ENCODE data around the gene S100A4.
"Not testable (repeated sequence)": the region's sequence is repeated elsewhere in the genome, so short reads cannot be mapped to it uniquely, and the experiment has no call there.

Gene S100A4

GRCh38 chr1:153578490-153578889 lies 32.9 kb upstream of the S100A4 start:
- no peaks in the 10 kb centered on the region for H3K79me2 ChIP-seq (ENCODE audit: control insufficient read depth, insufficient read depth, low read length, unreplicated experiment)
- H2AFZ ChIP-seq (ENCODE audit: low read length, unreplicated experiment): no peak overlapping the region
- H3K4me1 ChIP-seq (ENCODE audit: control insufficient read depth, insufficient read depth, low read length, unreplicated experiment): peaks cover 21% of the 10 kb centered on the region
- no peaks in the 10 kb centered on the region for H3K36me3 ChIP-seq (ENCODE audit: insufficient read depth, low read length)
- H3K27me3 ChIP-seq (ENCODE audit: insufficient read depth, low read length): no peaks in the 10 kb centered on the region
- H3K4me3 ChIP-seq (ENCODE audit: low read depth, low read length): no peak overlapping the region
- no peak overlapping the region for H3K27ac ChIP-seq (ENCODE audit: low read depth, low read length)

DNA sequence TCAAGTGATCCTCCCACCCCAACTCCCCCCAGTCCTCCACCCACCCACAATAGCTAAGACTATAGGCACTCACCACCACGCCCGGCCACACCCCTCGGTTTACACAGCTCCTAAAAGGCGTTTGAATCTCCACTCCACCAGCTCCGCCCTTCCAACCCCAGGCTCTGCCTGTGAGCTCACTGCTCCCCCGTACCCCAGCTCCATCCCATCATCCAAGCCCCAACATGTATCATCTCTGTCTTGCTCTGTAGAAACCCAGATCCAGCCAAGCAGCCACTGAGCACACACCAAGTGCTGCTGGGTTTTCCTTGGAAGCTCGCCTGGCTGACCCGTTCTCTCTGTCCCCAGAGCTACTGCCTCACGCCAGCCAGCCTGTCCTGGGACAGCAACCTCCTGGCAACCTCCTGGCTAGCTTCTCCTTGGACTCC lies 32.0 kb upstream of the S100A4 start:
- H2AFZ ChIP-seq (ENCODE audit: low read length, unreplicated experiment): no peak overlapping the region
- no peaks in the 10 kb centered on the region for H3K27me3 ChIP-seq (ENCODE audit: insufficient read depth, low read length)
- H3K36me3 ChIP-seq (ENCODE audit: insufficient read depth, low read length): no peaks in the 10 kb centered on the region
- H3K4me3 ChIP-seq (ENCODE audit: low read depth, low read length): no peak overlapping the region
- no peaks in the 10 kb centered on the region for H3K79me2 ChIP-seq (ENCODE audit: control insufficient read depth, insufficient read depth, low read length, unreplicated experiment)
- H3K27ac ChIP-seq (ENCODE audit: low read depth, low read length): no peak overlapping the region
- H3K4me1 ChIP-seq (ENCODE audit: control insufficient read depth, insufficient read depth, low read length, unreplicated experiment): peaks cover 28% of the 10 kb centered on the region

GRCh38 chr1:153577138-153577537 lies 31.5 kb upstream of the S100A4 start:
- H3K4me1 ChIP-seq (ENCODE audit: control insufficient read depth, insufficient read depth, low read length, unreplicated experiment): peaks cover 31% of the 10 kb centered on the region
- no peak overlapping the region for H3K27ac ChIP-seq (ENCODE audit: low read depth, low read length)
- no peak overlapping the region for H3K4me3 ChIP-seq (ENCODE audit: low read depth, low read length)
- no peaks in the 10 kb centered on the region for H3K79me2 ChIP-seq (ENCODE audit: control insufficient read depth, insufficient read depth, low read length, unreplicated experiment)
- no peak overlapping the region for H2AFZ ChIP-seq (ENCODE audit: low read length, unreplicated experiment)
- H3K27me3 ChIP-seq (ENCODE audit: insufficient read depth, low read length): no peaks in the 10 kb centered on the region
- H3K36me3 ChIP-seq (ENCODE audit: insufficient read depth, low read length): no peaks in the 10 kb centered on the region

DNA sequence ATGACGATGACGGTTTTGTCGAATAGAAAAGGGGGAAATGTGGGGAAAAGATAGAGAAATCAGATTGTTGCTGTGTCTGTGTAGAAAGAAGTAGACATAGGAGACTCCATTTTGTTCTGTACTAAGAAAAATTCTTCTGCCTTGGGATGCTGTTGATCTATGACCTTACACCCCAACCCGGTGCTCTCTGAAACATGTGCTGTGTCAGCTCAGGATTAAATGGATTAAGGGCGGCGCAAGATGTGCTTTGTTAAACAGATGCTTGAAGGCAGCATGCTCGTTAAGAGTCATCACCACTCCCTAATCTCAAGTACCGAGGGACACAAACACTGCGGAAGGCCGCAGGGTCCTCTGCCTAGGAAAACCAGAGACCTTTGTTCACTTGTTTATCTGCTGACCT lies 29.9 kb upstream of the S100A4 start:
- not testable (repeated sequence) for H3K79me2 ChIP-seq (ENCODE audit: control insufficient read depth, insufficient read depth, low read length, unreplicated experiment); H3K27me3 ChIP-seq (ENCODE audit: insufficient read depth, low read length); H3K27ac ChIP-seq (ENCODE audit: low read depth, low read length); H3K36me3 ChIP-seq (ENCODE audit: insufficient read depth, low read length); H2AFZ ChIP-seq (ENCODE audit: low read length, unreplicated experiment); H3K4me3 ChIP-seq (ENCODE audit: low read depth, low read length)
- peaks cover 38% of the 10 kb centered on the region for H3K4me1 ChIP-seq (ENCODE audit: control insufficient read depth, insufficient read depth, low read length, unreplicated experiment)

DNA sequence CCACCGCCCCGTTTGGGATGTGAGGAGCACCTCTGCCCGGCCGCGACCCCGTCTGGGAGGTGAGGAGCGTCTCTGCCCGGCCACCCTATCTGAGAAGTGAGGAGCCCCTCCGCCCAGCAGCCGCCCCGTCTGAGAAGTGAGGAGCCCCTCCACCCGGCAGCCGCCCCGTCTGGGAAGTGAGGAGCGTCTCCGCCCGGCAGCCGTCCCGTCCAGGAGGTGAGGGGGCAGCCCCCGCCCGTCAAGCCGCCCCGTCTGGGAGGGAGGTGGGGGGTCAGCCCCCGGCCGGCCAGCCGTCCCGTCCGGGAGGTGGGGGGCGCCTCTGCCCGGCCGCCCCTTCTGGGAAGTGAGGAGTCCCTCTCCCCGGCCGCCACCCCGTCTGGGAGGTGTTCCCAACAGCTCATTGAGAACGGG lies 29.5 kb upstream of the S100A4 start:
- H3K27me3 ChIP-seq (ENCODE audit: insufficient read depth, low read length); H3K79me2 ChIP-seq (ENCODE audit: control insufficient read depth, insufficient read depth, low read length, unreplicated experiment); H3K36me3 ChIP-seq (ENCODE audit: insufficient read depth, low read length); H3K27ac ChIP-seq (ENCODE audit: low read depth, low read length); H3K4me3 ChIP-seq (ENCODE audit: low read depth, low read length); H2AFZ ChIP-seq (ENCODE audit: low read length, unreplicated experiment): not testable (repeated sequence)
- peaks cover 38% of the 10 kb centered on the region for H3K4me1 ChIP-seq (ENCODE audit: control insufficient read depth, insufficient read depth, low read length, unreplicated experiment)

DNA sequence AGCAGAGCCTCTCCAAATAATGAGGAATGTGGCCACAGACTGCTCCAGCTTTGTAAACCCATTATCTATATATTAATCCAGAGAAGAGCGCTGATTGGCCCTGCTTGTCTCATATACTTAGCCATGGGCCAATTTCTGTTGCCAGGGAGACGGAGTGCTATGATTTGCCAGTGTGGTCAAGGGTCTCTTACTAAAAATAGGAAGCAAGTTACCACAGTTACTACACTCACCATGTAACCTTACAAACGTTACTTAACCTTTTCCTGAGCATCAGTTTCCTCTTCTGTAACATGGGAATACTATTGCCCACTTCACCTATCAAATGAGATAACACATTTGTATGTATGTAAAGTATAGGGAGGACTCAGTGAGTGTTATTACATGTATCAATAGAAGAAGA lies 27.7 kb upstream of the S100A4 start:
- Histone ChIP-seq H2AFZ (ENCODE audit: low read length, unreplicated experiment) (peak overlapping the region; percentile 56), H3K4me3 (ENCODE audit: low read depth, low read length) (peak overlapping the region; percentile 1; the same call in 1 of the 2 replicates), H3K27ac (ENCODE audit: low read depth, low read length) (peak overlapping the region; percentile 95), H3K79me2 (ENCODE audit: control insufficient read depth, insufficient read depth, low read length, unreplicated experiment) (no peaks in the 10 kb centered on the region), H3K36me3 (ENCODE audit: insufficient read depth, low read length) (no peaks in the 10 kb centered on the region), H3K4me1 (ENCODE audit: control insufficient read depth, insufficient read depth, low read length, unreplicated experiment) (peaks cover 37% of the 10 kb centered on the region), H3K27me3 (ENCODE audit: insufficient read depth, low read length) (no peaks in the 10 kb centered on the region)

DNA sequence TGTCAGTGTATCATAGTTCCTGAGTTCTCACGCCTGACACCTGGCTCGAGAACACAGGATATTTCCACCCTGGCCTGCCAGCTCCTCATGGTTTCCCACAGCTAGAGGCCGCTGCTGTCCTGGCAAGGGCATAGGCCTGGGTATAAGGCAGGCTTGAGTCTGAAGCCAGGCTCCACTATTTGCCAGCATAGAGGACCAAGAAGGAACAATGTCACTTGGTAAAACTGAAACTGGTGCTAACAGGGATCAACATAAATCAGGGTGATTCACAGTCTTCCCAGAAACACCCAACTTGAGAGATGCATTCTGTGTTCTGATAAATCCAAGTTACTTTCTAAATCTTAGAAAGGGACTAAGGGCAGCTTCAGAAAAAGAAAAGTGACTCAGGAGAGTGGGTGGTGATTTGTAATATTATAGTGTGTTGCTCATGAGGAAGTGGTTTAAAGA lies 27.0 kb upstream of the S100A4 start:
- H3K36me3 ChIP-seq (ENCODE audit: insufficient read depth, low read length): no peaks in the 10 kb centered on the region
- no peaks in the 10 kb centered on the region for H3K79me2 ChIP-seq (ENCODE audit: control insufficient read depth, insufficient read depth, low read length, unreplicated experiment)
- H3K27me3 ChIP-seq (ENCODE audit: insufficient read depth, low read length): no peaks in the 10 kb centered on the region
- H2AFZ ChIP-seq (ENCODE audit: low read length, unreplicated experiment): peak overlapping the region; percentile 26
- H3K4me3 ChIP-seq (ENCODE audit: low read depth, low read length): peak overlapping the region; percentile 1
- peaks cover 37% of the 10 kb centered on the region for H3K4me1 ChIP-seq (ENCODE audit: control insufficient read depth, insufficient read depth, low read length, unreplicated experiment)
- H3K27ac ChIP-seq (ENCODE audit: low read depth, low read length): peak overlapping the region; percentile 95

DNA sequence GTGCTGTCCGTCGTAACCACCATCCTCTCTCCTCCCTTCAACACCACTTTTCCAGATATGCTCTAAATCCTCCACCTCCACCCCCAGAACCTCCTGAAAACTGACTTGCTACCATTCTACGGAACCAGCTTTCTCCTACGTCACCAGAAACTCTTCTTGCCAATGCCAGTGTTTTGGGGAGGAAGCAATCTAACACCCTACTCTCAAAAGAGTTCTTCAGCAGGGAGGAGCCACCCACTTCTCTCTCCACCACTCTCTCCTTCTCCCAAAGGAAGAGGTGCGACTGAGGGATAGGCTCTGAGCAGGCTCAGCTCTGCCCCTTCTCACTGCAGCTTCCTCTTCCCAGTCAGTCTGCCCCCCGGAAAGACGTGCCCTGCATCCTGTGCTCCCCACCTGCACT lies 26.1 kb upstream of the S100A4 start:
- Histone ChIP-seq H3K4me1 (ENCODE audit: control insufficient read depth, insufficient read depth, low read length, unreplicated experiment) (peaks cover 44% of the 10 kb centered on the region), H3K4me3 (ENCODE audit: low read depth, low read length) (no peak overlapping the region), H3K27me3 (ENCODE audit: insufficient read depth, low read length) (no peaks in the 10 kb centered on the region), H3K79me2 (ENCODE audit: control insufficient read depth, insufficient read depth, low read length, unreplicated experiment) (no peaks in the 10 kb centered on the region), H3K36me3 (ENCODE audit: insufficient read depth, low read length) (no peaks in the 10 kb centered on the region), H3K27ac (ENCODE audit: low read depth, low read length) (peak overlapping the region; percentile 95), H2AFZ (ENCODE audit: low read length, unreplicated experiment) (no peak overlapping the region)

DNA sequence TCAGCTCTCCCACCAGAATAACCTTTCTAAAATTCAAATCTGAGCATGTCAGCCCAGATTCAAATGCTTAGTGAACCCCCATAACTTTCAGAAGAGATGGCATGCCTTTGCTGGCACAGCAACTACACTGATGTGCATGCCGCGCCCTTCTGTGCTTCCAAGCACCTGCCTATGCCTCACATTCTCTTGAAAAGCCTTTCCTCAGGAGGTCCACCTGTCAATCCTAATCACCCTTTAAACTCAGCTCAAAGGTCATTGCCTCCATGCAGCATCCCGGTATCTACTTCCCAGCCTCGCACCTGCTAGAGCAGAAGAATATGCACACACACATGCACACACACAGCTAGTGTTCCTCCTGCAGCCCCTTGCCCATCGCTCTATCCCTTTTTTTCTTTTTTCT lies 25.3 kb upstream of the S100A4 start:
- Histone ChIP-seq H3K27me3 (ENCODE audit: insufficient read depth, low read length) (no peaks in the 10 kb centered on the region), H3K4me3 (ENCODE audit: low read depth, low read length) (no peak overlapping the region), H3K36me3 (ENCODE audit: insufficient read depth, low read length) (no peaks in the 10 kb centered on the region), H2AFZ (ENCODE audit: low read length, unreplicated experiment) (no peak overlapping the region), H3K27ac (ENCODE audit: low read depth, low read length) (no peak overlapping the region), H3K4me1 (ENCODE audit: control insufficient read depth, insufficient read depth, low read length, unreplicated experiment) (peaks cover 49% of the 10 kb centered on the region), H3K79me2 (ENCODE audit: control insufficient read depth, insufficient read depth, low read length, unreplicated experiment) (no peaks in the 10 kb centered on the region)

DNA sequence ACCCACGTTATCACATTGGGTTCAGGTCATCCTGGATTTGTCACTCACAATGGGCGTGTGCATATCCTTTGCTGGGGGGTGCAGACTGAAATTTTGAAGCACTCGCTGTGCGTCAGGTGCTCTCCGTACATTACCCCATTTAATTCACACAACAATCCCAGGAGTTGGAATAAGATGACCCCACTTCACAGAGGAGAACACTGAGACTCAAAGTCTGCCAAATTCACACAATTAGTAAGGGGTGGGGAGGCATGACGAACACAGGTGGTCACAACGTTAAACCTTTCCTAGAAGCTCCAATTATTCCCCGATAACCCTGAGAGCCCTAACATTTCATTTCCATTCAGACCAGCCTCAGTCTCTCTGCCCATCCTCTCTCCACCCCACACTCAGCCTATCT lies 23.9 kb upstream of the S100A4 start:
- H3K4me3 ChIP-seq (ENCODE audit: low read depth, low read length): no peak overlapping the region
- H3K4me1 ChIP-seq (ENCODE audit: control insufficient read depth, insufficient read depth, low read length, unreplicated experiment): peaks cover 61% of the 10 kb centered on the region
- no peak overlapping the region for H3K27ac ChIP-seq (ENCODE audit: low read depth, low read length)
- no peaks in the 10 kb centered on the region for H3K27me3 ChIP-seq (ENCODE audit: insufficient read depth, low read length)
- no peak overlapping the region for H2AFZ ChIP-seq (ENCODE audit: low read length, unreplicated experiment)
- no peaks in the 10 kb centered on the region for H3K36me3 ChIP-seq (ENCODE audit: insufficient read depth, low read length)
- peaks cover 3% of the 10 kb centered on the region for H3K79me2 ChIP-seq (ENCODE audit: control insufficient read depth, insufficient read depth, low read length, unreplicated experiment)

- Histone ChIP-seq H3K36me3 (ENCODE audit: insufficient read depth, low read length) (no peaks in the 10 kb centered on the region), H3K79me2 (ENCODE audit: control insufficient read depth, insufficient read depth, low read length, unreplicated experiment) (peaks cover 3% of the 10 kb centered on the region), H3K27ac (ENCODE audit: low read depth, low read length) (peak overlapping the region; percentile 100), H3K4me3 (ENCODE audit: low read depth, low read length) (no peak overlapping the region), H3K4me1 (ENCODE audit: control insufficient read depth, insufficient read depth, low read length, unreplicated experiment) (peaks cover 65% of the 10 kb centered on the region), H3K27me3 (ENCODE audit: insufficient read depth, low read length) (no peaks in the 10 kb centered on the region), H2AFZ (ENCODE audit: low read length, unreplicated experiment) (peak overlapping the region; percentile 73)
Observed at GRCh38 chr1:153568367-153569099, 22.9 kb upstream of the S100A4 start.
